ENCODE measurements around the gene MYLK. TPM values are rescaled to one million over a fixed set of nuclear protein-coding genes. Genes with fewer than 3 reads are reported as not detected.

The MYLK gene
- polyA plus RNA-seq, 1 donor (not counting 4 experiments of a cell fraction or from before 2014, with no cell fraction given), result 7.8 TPM

- no peaks in the 10 kb centered on the region for H3K36me3 ChIP-seq (ENCODE audit: control insufficient read depth in 2 of 2, extremely low read depth in 1 of 2, insufficient read depth in 2 of 2, low read length in 2 of 2)
- FAIRE-seq (no peak), DNase-seq (ENCODE audit: low read depth, low spot score) (no peak)
- H3K4me1 ChIP-seq (ENCODE audit: control insufficient read depth, extremely low read depth, insufficient read depth, low read length), result no peaks in the 10 kb centered on the region
- H3K27ac ChIP-seq (ENCODE audit: control insufficient read depth, insufficient read depth, low read length), result no peak overlapping the region
- TF ChIP-seq, protein P1, sequence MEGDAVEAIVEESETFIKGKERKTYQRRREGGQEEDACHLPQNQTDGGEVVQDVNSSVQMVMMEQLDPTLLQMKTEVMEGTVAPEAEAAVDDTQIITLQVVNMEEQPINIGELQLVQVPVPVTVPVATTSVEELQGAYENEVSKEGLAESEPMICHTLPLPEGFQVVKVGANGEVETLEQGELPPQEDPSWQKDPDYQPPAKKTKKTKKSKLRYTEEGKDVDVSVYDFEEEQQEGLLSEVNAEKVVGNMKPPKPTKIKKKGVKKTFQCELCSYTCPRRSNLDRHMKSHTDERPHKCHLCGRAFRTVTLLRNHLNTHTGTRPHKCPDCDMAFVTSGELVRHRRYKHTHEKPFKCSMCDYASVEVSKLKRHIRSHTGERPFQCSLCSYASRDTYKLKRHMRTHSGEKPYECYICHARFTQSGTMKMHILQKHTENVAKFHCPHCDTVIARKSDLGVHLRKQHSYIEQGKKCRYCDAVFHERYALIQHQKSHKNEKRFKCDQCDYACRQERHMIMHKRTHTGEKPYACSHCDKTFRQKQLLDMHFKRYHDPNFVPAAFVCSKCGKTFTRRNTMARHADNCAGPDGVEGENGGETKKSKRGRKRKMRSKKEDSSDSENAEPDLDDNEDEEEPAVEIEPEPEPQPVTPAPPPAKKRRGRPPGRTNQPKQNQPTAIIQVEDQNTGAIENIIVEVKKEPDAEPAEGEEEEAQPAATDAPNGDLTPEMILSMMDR (optimal IDR thresholded peaks at IDR 0.05 in 1 of 3, IDR thresholded peaks at IDR 0.05 in 1 of 3, conservative IDR thresholded peaks at IDR 0.05 in 1 of 3; ENCODE audit: extremely low read depth in 1 of 3, insufficient read depth in 2 of 3, low read length in 3 of 3), result no peak
- H3K4me3 ChIP-seq (ENCODE audit: control insufficient read depth in 2 of 3, extremely low read depth in 1 of 3, insufficient read depth in 2 of 3, low read depth in 1 of 3, low read length in 3 of 3), result no peak overlapping the region
- H2AFZ ChIP-seq (ENCODE audit: control insufficient read depth, low read length), result no peak overlapping the region
- H3K27me3 ChIP-seq (ENCODE audit: control insufficient read depth, extremely low read depth, insufficient read depth, low read length), result peaks cover 5% of the 10 kb centered on the region
- dilution Hi-C loops (cut with MboI; ENCODE audit: extremely low pct_ligation_motif_present, low sequenced_read_pairs), result no loop called here
- H3K9me3 ChIP-seq (ENCODE audit: control insufficient read depth, low read depth, low read length), result no peaks in the 10 kb centered on the region
- no peak overlapping the region for H3K9ac ChIP-seq (ENCODE audit: control insufficient read depth, extremely low read depth, insufficient read depth, low read length)
- H3K4me2 ChIP-seq (ENCODE audit: control insufficient read depth, extremely low read depth, insufficient read depth, low read depth, low read length), result no peak overlapping the region
- no peaks in the 10 kb centered on the region for H3K79me2 ChIP-seq (ENCODE audit: control insufficient read depth, insufficient read depth, low read length)
- no peaks in the 10 kb centered on the region for H4K20me1 ChIP-seq (ENCODE audit: control insufficient read depth, extremely low read depth, insufficient read depth, low read length)
- H3K9me1 ChIP-seq (ENCODE audit: control insufficient read depth, extremely low read depth, insufficient read depth, low read length), result no peaks in the 10 kb centered on the region
Observed at GRCh38 chr3:123765475-123766128, 118.5 kb downstream of the MYLK start.

DNA sequence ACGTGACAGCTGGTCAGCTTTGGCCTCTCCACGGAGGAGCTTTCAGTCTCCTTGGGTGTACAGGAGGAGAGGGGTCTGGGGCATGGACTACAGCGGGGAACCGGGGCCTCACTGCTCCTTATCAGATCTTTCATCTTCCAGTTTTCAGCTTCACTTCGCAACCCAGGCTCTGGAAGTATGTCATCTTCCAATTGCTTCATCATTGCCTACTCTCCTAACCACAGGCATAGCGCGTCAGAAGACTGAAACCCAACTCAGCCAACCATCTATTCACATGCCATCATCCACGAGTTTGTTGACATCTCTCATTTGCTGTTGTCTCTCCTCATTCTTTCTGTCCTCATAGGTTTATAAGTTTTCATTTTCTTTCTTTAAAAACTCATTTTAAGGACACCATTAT lies 119.5 kb downstream of the MYLK start:
- no peaks in the 10 kb centered on the region for H3K79me2 ChIP-seq (ENCODE audit: control insufficient read depth, insufficient read depth, low read length)
- H3K4me1 ChIP-seq (ENCODE audit: control insufficient read depth, extremely low read depth, insufficient read depth, low read length), result no peaks in the 10 kb centered on the region
- H3K9me1 ChIP-seq (ENCODE audit: control insufficient read depth, extremely low read depth, insufficient read depth, low read length), result no peaks in the 10 kb centered on the region
- FAIRE-seq (no peak), DNase-seq (ENCODE audit: low read depth, low spot score) (no peak)
- H3K27ac ChIP-seq (ENCODE audit: control insufficient read depth, insufficient read depth, low read length), result no peak overlapping the region
- H3K4me3 ChIP-seq (ENCODE audit: control insufficient read depth in 2 of 3, extremely low read depth in 1 of 3, insufficient read depth in 2 of 3, low read depth in 1 of 3, low read length in 3 of 3), result no peak overlapping the region
- TF ChIP-seq, protein P1 (optimal IDR thresholded peaks at IDR 0.05 in 1 of 3, IDR thresholded peaks at IDR 0.05 in 1 of 3, conservative IDR thresholded peaks at IDR 0.05 in 1 of 3; ENCODE audit: extremely low read depth in 1 of 3, insufficient read depth in 2 of 3, low read length in 3 of 3), result no peak
- TF ChIP-seq EZH2 (IDR thresholded peaks at IDR 0.05; ENCODE audit: low read length), result no peak
- H3K36me3 ChIP-seq (ENCODE audit: control insufficient read depth in 2 of 2, extremely low read depth in 1 of 2, insufficient read depth in 2 of 2, low read length in 2 of 2), result no peaks in the 10 kb centered on the region
- H4K20me1 ChIP-seq (ENCODE audit: control insufficient read depth, extremely low read depth, insufficient read depth, low read length), result no peaks in the 10 kb centered on the region
- no peak overlapping the region for H2AFZ ChIP-seq (ENCODE audit: control insufficient read depth, low read length)
- no peak overlapping the region for H3K9ac ChIP-seq (ENCODE audit: control insufficient read depth, extremely low read depth, insufficient read depth, low read length)
- dilution Hi-C loops (cut with MboI; ENCODE audit: extremely low pct_ligation_motif_present, low sequenced_read_pairs), result no loop called here
- peaks cover 5% of the 10 kb centered on the region for H3K27me3 ChIP-seq (ENCODE audit: control insufficient read depth, extremely low read depth, insufficient read depth, low read length)
- no peaks in the 10 kb centered on the region for H3K9me3 ChIP-seq (ENCODE audit: control insufficient read depth, low read depth, low read length)
- no peak overlapping the region for H3K4me2 ChIP-seq (ENCODE audit: control insufficient read depth, extremely low read depth, insufficient read depth, low read depth, low read length)

Measured in keratinocyte (primary cell).